Measurements from ENCODE around the gene AKIRIN2. TPM values are rescaled to one million over a fixed set of nuclear protein-coding genes. Genes with fewer than 3 reads are reported as not detected.
A peak's percentile ranks its signal among the peaks of the same experiment; 100 is the strongest.

AKIRIN2 gene
- polyA plus RNA-seq, 3 donors: 102 to 145 (median 118) TPM

GRCh38 chr6:87668013-87668412, 34.0 kb downstream of the AKIRIN2 start:
- peaks cover 39% of the 10 kb centered on the region for H4K20me1 ChIP-seq (ENCODE audit: insufficient read depth, low read length)

GRCh38 chr6:87667032-87667431, 35.0 kb downstream of the AKIRIN2 start:
- H3K4me1 ChIP-seq (ENCODE audit: control insufficient read depth in 1 of 2, insufficient read depth in 2 of 2, low read length in 2 of 2): peaks cover 3 to 8% of the 10 kb centered on the region in 2 donors
- intact Hi-C loops (cut with micrococcal nuclease): no loop called here
- DNase-seq: no peak
- Mint-ChIP-seq H3K4me1 (peaks cover 12% of the 10 kb centered on the region), H3K9me3 (no peaks in the 10 kb centered on the region), H3K36me3 (peaks cover 26 to 51% of the 10 kb centered on the region in 2 donors), H3K27me3 (ENCODE audit: low read depth in 3 of 3) (peaks cover 0 to 2% (median 2%) of the 10 kb centered on the region in 3 donors), H3K4me3 (no peak overlapping the region), H3K27ac (no peak overlapping the region)
- H3K79me2 ChIP-seq (ENCODE audit: insufficient read depth, low read length): no peaks in the 10 kb centered on the region
- no peak overlapping the region for H3K4me2 ChIP-seq (replicated peaks; ENCODE audit: extremely low read depth, low read length, poor library complexity, severe bottlenecking)
- H4K20me1 ChIP-seq (ENCODE audit: insufficient read depth, low read length): peaks cover 29% of the 10 kb centered on the region
- H2AFZ ChIP-seq (ENCODE audit: insufficient read depth, low read depth, low read length, poor library complexity, severe bottlenecking): no peak overlapping the region
- H3K9me3 ChIP-seq (replicated peaks in 1 of 2; ENCODE audit: control insufficient read depth in 1 of 2, insufficient read depth in 1 of 2, low read length in 2 of 2): no peaks in the 10 kb centered on the region
- no peak overlapping the region for H3K4me3 ChIP-seq (replicated peaks in 1 of 3; ENCODE audit: low read depth in 2 of 3, low read length in 3 of 3)
- TF ChIP-seq CTCF (IDR thresholded peaks at IDR 0.05): no peak
- H3K9ac ChIP-seq (ENCODE audit: insufficient read depth, low read length, poor library complexity, severe bottlenecking): no peak overlapping the region
- peaks cover 2 to 58% of the 10 kb centered on the region in 2 donors for H3K36me3 ChIP-seq (replicated peaks in 1 of 2; ENCODE audit: control insufficient read depth in 1 of 2, insufficient read depth in 2 of 2, low read length in 2 of 2)
- no peaks in the 10 kb centered on the region for H3K27me3 ChIP-seq (ENCODE audit: control insufficient read depth in 2 of 2, insufficient read depth in 2 of 2, low read length in 2 of 2)
- H3K27ac ChIP-seq (ENCODE audit: low read depth in 1 of 2, low read length in 2 of 2): no peak overlapping the region

More at GRCh38 chr6:87668013-87668412, 34.0 kb downstream of the AKIRIN2 start:
- H3K9me3 ChIP-seq (replicated peaks in 1 of 2; ENCODE audit: control insufficient read depth in 1 of 2, insufficient read depth in 1 of 2, low read length in 2 of 2): no peaks in the 10 kb centered on the region
- Mint-ChIP-seq H3K4me1 (peaks cover 20% of the 10 kb centered on the region), H3K9me3 (no peaks in the 10 kb centered on the region), H3K27me3 (ENCODE audit: low read depth in 3 of 3) (peaks cover 0 to 2% (median 2%) of the 10 kb centered on the region in 3 donors), H3K27ac (no peak overlapping the region), H3K36me3 (peaks cover 28 to 50% of the 10 kb centered on the region in 2 donors), H3K4me3 (no peak overlapping the region)
- peaks cover 12 to 18% of the 10 kb centered on the region in 2 donors for H3K4me1 ChIP-seq (ENCODE audit: control insufficient read depth in 1 of 2, insufficient read depth in 2 of 2, low read length in 2 of 2)
- H3K27ac ChIP-seq (ENCODE audit: low read depth in 1 of 2, low read length in 2 of 2): peak overlapping the region in 1 of 2 donors; percentile 16
- TF ChIP-seq CTCF (IDR thresholded peaks at IDR 0.05): no peak
- DNase-seq: no peak
- no peaks in the 10 kb centered on the region for H3K27me3 ChIP-seq (ENCODE audit: control insufficient read depth in 2 of 2, insufficient read depth in 2 of 2, low read length in 2 of 2)
- H3K9ac ChIP-seq (ENCODE audit: insufficient read depth, low read length, poor library complexity, severe bottlenecking): no peak overlapping the region
- no peak overlapping the region for H3K4me3 ChIP-seq (replicated peaks in 1 of 3; ENCODE audit: low read depth in 2 of 3, low read length in 3 of 3)
- no CpG with 5 or more reads among the region's 2 CpGs for WGBS (ENCODE audit: insufficient coverage)
- H2AFZ ChIP-seq (ENCODE audit: insufficient read depth, low read depth, low read length, poor library complexity, severe bottlenecking): no peak overlapping the region
- H3K4me2 ChIP-seq (replicated peaks; ENCODE audit: extremely low read depth, low read length, poor library complexity, severe bottlenecking): no peak overlapping the region
- intact Hi-C loops (cut with micrococcal nuclease): no loop called here
- H3K79me2 ChIP-seq (ENCODE audit: insufficient read depth, low read length): no peaks in the 10 kb centered on the region
- H3K36me3 ChIP-seq (replicated peaks in 1 of 2; ENCODE audit: control insufficient read depth in 1 of 2, insufficient read depth in 2 of 2, low read length in 2 of 2): peaks cover 2 to 64% of the 10 kb centered on the region in 2 donors

All from CD14-positive monocyte (primary cell).